BE2C (cell line): ENCODE measurements around the gene PHLDA1.

Experiments
- DNase-seq: peaks from one replicate; pipeline ENCODE4 v3.0.0-alpha.2; 2020
- H3K27me3 ChIP-seq: fragments of 250-450 bp; sonication (Bioruptor Pico); 2 replicates; pipeline ENCODE4 v1.5.1; 2020; ENCODE audit warnings: mild to moderate bottlenecking
- H3K36me3 ChIP-seq: fragments of 250-450 bp; sonication (Bioruptor Pico); 2 replicates; pipeline ENCODE4 v1.5.1; 2020; ENCODE audit warnings: mild to moderate bottlenecking
- H3K4me1 ChIP-seq: fragments of 250-450 bp; sonication (Bioruptor Pico); 2 replicates; pipeline ENCODE4 v1.5.1; 2020
- H3K4me3 ChIP-seq: 2 replicates; pipeline ENCODE4 v1.5.1; 2011; ENCODE audit warnings: low read depth, low read length
- H3K9me3 ChIP-seq: fragments of 250-450 bp; sonication (Bioruptor Pico); 2 replicates; pipeline ENCODE4 v1.5.1; 2020
- TF ChIP-seq, protein P1 (sequence below): IDR thresholded peaks from 2 replicates; pipeline ENCODE4 v1.5.1; 2012; ENCODE audit warnings: mild to moderate bottlenecking, low read depth, low read length

Gene PHLDA1

DNA sequence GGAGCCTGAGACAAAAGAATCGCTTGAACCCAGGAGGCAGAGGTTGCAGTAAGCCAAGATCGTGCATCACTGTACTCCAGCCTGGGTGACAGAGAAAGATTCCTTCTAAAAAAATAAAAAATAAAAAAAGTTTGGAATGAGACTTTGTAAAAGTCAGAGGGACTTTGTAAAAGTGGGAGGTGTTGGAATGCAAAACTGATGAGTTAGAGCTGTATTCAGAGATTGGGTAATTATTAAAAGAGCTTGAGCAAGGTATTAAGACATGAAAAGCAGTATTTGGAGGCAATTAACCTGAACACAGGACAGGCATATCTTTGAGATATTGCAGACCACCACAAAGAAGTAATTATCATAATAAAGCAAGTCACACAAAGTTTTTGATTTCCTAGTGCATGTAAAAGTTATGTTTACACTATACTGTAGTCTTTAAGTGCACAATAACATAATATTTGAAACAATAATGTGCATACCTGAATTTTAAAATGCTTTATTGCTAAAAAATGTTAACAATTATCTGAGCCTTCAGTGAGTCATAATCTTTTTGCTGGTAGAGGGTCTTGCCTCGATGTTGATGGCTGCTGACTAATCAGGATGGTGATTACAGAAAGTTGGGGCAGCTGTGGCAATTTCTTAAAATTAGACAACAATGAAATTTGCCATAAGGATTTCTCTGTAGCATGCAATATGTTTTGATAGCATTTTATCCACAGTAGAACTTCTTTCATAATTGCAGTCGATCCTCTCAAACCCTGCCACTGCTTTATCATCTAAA, 33.1 kb downstream of the PHLDA1 start:
- no peak for DNase-seq
- no peak overlapping the region for H3K4me3 ChIP-seq
- H3K36me3 ChIP-seq, result no peaks in the 10 kb centered on the region
- TF ChIP-seq, protein P1, sequence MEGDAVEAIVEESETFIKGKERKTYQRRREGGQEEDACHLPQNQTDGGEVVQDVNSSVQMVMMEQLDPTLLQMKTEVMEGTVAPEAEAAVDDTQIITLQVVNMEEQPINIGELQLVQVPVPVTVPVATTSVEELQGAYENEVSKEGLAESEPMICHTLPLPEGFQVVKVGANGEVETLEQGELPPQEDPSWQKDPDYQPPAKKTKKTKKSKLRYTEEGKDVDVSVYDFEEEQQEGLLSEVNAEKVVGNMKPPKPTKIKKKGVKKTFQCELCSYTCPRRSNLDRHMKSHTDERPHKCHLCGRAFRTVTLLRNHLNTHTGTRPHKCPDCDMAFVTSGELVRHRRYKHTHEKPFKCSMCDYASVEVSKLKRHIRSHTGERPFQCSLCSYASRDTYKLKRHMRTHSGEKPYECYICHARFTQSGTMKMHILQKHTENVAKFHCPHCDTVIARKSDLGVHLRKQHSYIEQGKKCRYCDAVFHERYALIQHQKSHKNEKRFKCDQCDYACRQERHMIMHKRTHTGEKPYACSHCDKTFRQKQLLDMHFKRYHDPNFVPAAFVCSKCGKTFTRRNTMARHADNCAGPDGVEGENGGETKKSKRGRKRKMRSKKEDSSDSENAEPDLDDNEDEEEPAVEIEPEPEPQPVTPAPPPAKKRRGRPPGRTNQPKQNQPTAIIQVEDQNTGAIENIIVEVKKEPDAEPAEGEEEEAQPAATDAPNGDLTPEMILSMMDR, result no peak
- no peaks in the 10 kb centered on the region for H3K27me3 ChIP-seq
- H3K4me1 ChIP-seq, result peaks cover 7% of the 10 kb centered on the region
- no peaks in the 10 kb centered on the region for H3K9me3 ChIP-seq

GRCh38 chr12:75997658-75998057, 33.9 kb downstream of the PHLDA1 start:
- TF ChIP-seq, protein P1, result no peak
- no peaks in the 10 kb centered on the region for H3K36me3 ChIP-seq
- H3K9me3 ChIP-seq, result no peaks in the 10 kb centered on the region
- no peaks in the 10 kb centered on the region for H3K27me3 ChIP-seq
- H3K4me3 ChIP-seq, result no peak overlapping the region
- DNase-seq, result no peak
- H3K4me1 ChIP-seq, result peaks cover 4% of the 10 kb centered on the region; the same call in 1 of the 2 replicates

- no peaks in the 10 kb centered on the region; the same call in 1 of the 2 replicates for H3K4me1 ChIP-seq
- no peaks in the 10 kb centered on the region for H3K9me3 ChIP-seq
- no peak for DNase-seq
- TF ChIP-seq, protein P1, result no peak
- no peaks in the 10 kb centered on the region for H3K27me3 ChIP-seq
- H3K4me3 ChIP-seq, result no peak overlapping the region
- no peaks in the 10 kb centered on the region for H3K36me3 ChIP-seq
Observed at GRCh38 chr12:75996861-75997447, 34.6 kb downstream of the PHLDA1 start.

DNA sequence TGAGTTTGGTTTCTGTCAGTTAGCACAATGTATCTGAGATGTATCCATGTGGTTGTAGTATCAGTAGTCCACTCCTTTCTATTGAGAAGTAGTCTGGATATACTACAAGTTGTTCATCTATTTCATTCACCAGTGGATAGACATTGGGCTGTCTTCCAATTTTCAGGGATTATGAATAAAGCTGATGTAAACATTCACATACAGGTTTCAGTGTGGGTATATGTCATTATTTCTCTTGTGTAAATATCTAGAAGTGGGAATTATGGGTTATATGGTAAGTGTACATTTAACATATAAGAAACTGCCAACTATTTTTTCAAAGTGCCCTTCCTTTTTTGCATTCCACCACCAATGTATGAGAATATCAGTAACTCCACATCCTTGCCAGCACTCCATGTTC, 35.9 kb downstream of the PHLDA1 start:
- Histone ChIP-seq H3K4me3 (no peak overlapping the region), H3K9me3 (no peaks in the 10 kb centered on the region), H3K27me3 (no peaks in the 10 kb centered on the region), H3K36me3 (no peaks in the 10 kb centered on the region), H3K4me1 (peaks cover 3% of the 10 kb centered on the region)
- TF ChIP-seq, protein P1, result no peak
- DNase-seq, result no peak

- Histone ChIP-seq H3K4me1 (peaks cover 3% of the 10 kb centered on the region), H3K27me3 (no peaks in the 10 kb centered on the region), H3K4me3 (no peak overlapping the region), H3K36me3 (no peaks in the 10 kb centered on the region), H3K9me3 (no peaks in the 10 kb centered on the region)
- TF ChIP-seq, protein P1, result no peak
- no peak for DNase-seq
Observed at GRCh38 chr12:75994069-75994740, 37.4 kb downstream of the PHLDA1 start.
